ENCODE data around the gene MAP7D1. TPM values are rescaled to one million over a fixed set of nuclear protein-coding genes. Genes with fewer than 3 reads are reported as not detected.

Gene MAP7D1
- total RNA-seq, 1 experiment from 2014 or later, result 49.9 TPM

DNA sequence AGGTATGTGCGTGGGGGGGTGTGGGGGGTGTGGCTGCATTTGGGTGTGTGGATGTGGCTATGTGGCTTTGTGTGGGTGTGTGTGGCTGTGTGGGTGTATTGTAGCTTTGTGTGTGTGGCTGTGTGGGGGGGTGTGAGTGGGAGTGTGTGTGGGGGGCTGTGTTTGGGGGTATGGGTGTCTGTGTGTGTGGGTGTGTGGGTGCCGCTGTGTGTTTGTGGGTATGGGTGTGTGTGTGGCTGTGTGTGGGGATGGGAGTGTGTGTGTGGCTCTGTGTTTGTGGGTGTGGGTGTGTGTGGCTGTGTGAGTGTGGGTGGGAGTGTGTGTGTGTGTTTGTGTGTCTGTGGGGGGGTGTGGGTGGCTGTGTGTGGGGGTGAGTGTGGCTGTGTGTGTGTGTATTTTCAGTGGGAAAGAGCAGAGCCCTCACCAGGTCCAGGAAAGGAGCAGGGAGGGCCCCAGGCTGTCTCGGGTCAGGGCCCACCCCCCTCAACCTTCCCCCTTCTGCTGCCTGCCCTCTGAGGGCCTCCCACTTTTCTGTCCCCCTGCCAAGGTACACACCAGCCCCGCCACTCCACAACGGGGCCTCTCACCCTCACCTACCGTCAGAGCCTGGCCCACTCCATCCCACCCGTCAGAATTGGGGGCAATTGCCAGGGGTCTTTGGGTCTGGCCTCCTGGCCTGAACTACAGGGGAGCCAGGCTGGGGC, 29.0 kb upstream of the MAP7D1 start:
- no peak overlapping the region for H3K23ac ChIP-seq (ENCODE audit: insufficient read length, low read depth, low read length)
- no peak overlapping the region for H3K9ac ChIP-seq (ENCODE audit: extremely low read depth, insufficient read length, low read length)
- H3K79me2 ChIP-seq (ENCODE audit: insufficient read depth, low read length), result no peaks in the 10 kb centered on the region
- H3K9me3 Mint-ChIP-seq, result no peaks in the 10 kb centered on the region; a peak in 1 of 5 replicates
- no peaks in the 10 kb centered on the region for H3K79me1 ChIP-seq (ENCODE audit: insufficient read depth, low read depth, low read length, poor library complexity, severe bottlenecking)
- H4K5ac ChIP-seq (ENCODE audit: insufficient read length, low read depth, low read length), result no peak overlapping the region
- no peak overlapping the region for H2AFZ ChIP-seq (ENCODE audit: low read length)
- H3K9me3 ChIP-seq (ENCODE audit: control insufficient read depth, low read depth, low read length), result no peaks in the 10 kb centered on the region
- no peak overlapping the region for H2BK12ac ChIP-seq (ENCODE audit: insufficient read length, low read depth, low read length)
- no peaks in the 10 kb centered on the region for H4K20me1 ChIP-seq (ENCODE audit: control insufficient read depth, insufficient read depth, insufficient read length)
- H3K4me1 ChIP-seq (ENCODE audit: insufficient read depth, low read length), result peaks cover 2% of the 10 kb centered on the region; the same call in 1 of the 2 replicates
- H3K27ac ChIP-seq (ENCODE audit: insufficient read length, low read depth, low read length), result no peak overlapping the region
- H3K23me2 ChIP-seq (ENCODE audit: insufficient read length, low read depth, low read length, poor library complexity, severe bottlenecking), result peaks cover 2% of the 10 kb centered on the region
- no peak overlapping the region for H3K14ac ChIP-seq (ENCODE audit: insufficient read depth, low read length)
- H3K4me2 ChIP-seq (ENCODE audit: insufficient read depth, insufficient read length, low read length), result no peak overlapping the region
- H3K27me3 ChIP-seq (ENCODE audit: insufficient read depth, low read length), result peaks cover 17% of the 10 kb centered on the region; the same call in 1 of the 2 replicates
- H3K4me1 Mint-ChIP-seq, result peaks cover 12 to 15% of the 10 kb centered on the region in 2 experiments
- no peak overlapping the region for H3K4ac ChIP-seq (ENCODE audit: low read depth, low read length)
- DNase-seq, result no peak
- no peak overlapping the region for H4K91ac ChIP-seq (ENCODE audit: insufficient read length, low read depth, low read length)
- TF ChIP-seq, protein P1, sequence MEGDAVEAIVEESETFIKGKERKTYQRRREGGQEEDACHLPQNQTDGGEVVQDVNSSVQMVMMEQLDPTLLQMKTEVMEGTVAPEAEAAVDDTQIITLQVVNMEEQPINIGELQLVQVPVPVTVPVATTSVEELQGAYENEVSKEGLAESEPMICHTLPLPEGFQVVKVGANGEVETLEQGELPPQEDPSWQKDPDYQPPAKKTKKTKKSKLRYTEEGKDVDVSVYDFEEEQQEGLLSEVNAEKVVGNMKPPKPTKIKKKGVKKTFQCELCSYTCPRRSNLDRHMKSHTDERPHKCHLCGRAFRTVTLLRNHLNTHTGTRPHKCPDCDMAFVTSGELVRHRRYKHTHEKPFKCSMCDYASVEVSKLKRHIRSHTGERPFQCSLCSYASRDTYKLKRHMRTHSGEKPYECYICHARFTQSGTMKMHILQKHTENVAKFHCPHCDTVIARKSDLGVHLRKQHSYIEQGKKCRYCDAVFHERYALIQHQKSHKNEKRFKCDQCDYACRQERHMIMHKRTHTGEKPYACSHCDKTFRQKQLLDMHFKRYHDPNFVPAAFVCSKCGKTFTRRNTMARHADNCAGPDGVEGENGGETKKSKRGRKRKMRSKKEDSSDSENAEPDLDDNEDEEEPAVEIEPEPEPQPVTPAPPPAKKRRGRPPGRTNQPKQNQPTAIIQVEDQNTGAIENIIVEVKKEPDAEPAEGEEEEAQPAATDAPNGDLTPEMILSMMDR (conservative IDR thresholded peaks at IDR 0.05), result no peak
- no peak overlapping the region for H2AK5ac ChIP-seq (ENCODE audit: insufficient read length, low read length)
- H2BK20ac ChIP-seq (ENCODE audit: low read depth, low read length, poor library complexity, severe bottlenecking), result no peak overlapping the region
- no peak overlapping the region for H2BK15ac ChIP-seq (ENCODE audit: low read depth, low read length)
- H3K27me3 Mint-ChIP-seq (ENCODE audit: low read depth), result peaks cover 45% of the 10 kb centered on the region
- H3K36me3 Mint-ChIP-seq (ENCODE audit: insufficient read depth in 1 of 3, low read depth in 3 of 3), result no peaks in the 10 kb centered on the region
- WGBS (ENCODE audit: extremely low coverage, insufficient read length, low lambda C conversion rate), result no CpG with 5 or more reads among the region's 7 CpGs
- H3K4me3 Mint-ChIP-seq, result no peak overlapping the region
- no peak overlapping the region for H2BK120ac ChIP-seq (ENCODE audit: low read depth, low read length, poor library complexity, severe bottlenecking)
- no peak overlapping the region for H3T11ph ChIP-seq (ENCODE audit: low read length)
- no peak overlapping the region for H3K56ac ChIP-seq (ENCODE audit: insufficient read length, low read depth, low read length)
- peak overlapping the region in 1 of 3 experiments; percentile 67; a peak in 1 of 7 replicates for H3K27ac Mint-ChIP-seq
- no peak overlapping the region for H3K18ac ChIP-seq (ENCODE audit: insufficient read length, low read depth, low read length)
- no peak overlapping the region for H4K8ac ChIP-seq (replicated peaks; ENCODE audit: insufficient read length, low read depth, low read length)
- no peak overlapping the region for H2BK5ac ChIP-seq (ENCODE audit: insufficient read length, low read length)
